IMR-90 (cell line): Measurements from ENCODE around the gene CTNNA2. TPM values are rescaled to one million over a fixed set of nuclear protein-coding genes. Genes with fewer than 3 reads are reported as not detected.
A peak's percentile ranks its signal among the peaks of the same experiment; 100 is the strongest.

ENCODE experiments used
- ATAC-seq: fragments of 200-7000 bp; cut with Tn5 transposase; 2 replicates; pipeline ENCODE4 v1.9.1; 2020; ENCODE audit warnings: low read depth, mild to moderate bottlenecking, moderate library complexity
- BruUV-seq: library from RNA; stranded (reverse); fragments of 400-500 nt; replicated peaks from 2 replicates; lab custom pipeline; 2021; lab: Mats Ljungman, UMichigan
- CTCF ChIA-PET: fragments of 300-600 bp; formaldehyde crosslinking; extraction: SDS; loops from one replicate; lab custom pipeline; 2021; ENCODE audit warnings: antibody characterized with exemption; lab: Yijun Ruan, JAX
- POLR2A ChIA-PET: fragments of 300-600 bp; sonication (Branson Sonifier 250); formaldehyde crosslinking; loops from one replicate; lab custom pipeline; 2022; ENCODE audit warnings: antibody characterized with exemption; ENCODE audit not compliant: unreplicated experiment; lab: Charles Lee
- DNase-seq: peaks from one replicate; pipeline ENCODE4 v3.0.0; 2013
- H2AFZ ChIP-seq: replicated peaks from 2 replicates; pipeline ENCODE3; 2013; ENCODE audit warnings: low read length, mild to moderate bottlenecking; ENCODE audit not compliant: poor library complexity
- H2AK5ac ChIP-seq: 2 replicates; pipeline ENCODE4 v1.6.1; 2013; ENCODE audit warnings: low read depth, low read length, inconsistent platforms
- H2AK9ac ChIP-seq: replicated peaks from 2 replicates; pipeline ENCODE3; 2013; ENCODE audit warnings: mild to moderate bottlenecking, low read depth, low read length, moderate library complexity; ENCODE audit not compliant: poor library complexity
- H2BK120ac ChIP-seq: 2 replicates; pipeline ENCODE4 v1.6.1; 2013; ENCODE audit warnings: low read depth, low read length, inconsistent platforms
- H2BK15ac ChIP-seq: 3 replicates; pipeline ENCODE4 v1.6.1; 2013; ENCODE audit warnings: low read depth, low read length, inconsistent platforms
- H2BK20ac ChIP-seq: 2 replicates; pipeline ENCODE4 v1.6.1; 2013; ENCODE audit warnings: low read depth, mild to moderate bottlenecking, inconsistent platforms, low read length, moderate library complexity
- H2BK5ac ChIP-seq: 2 replicates; pipeline ENCODE4 v1.6.1; 2013; ENCODE audit warnings: mild to moderate bottlenecking, low read depth, low read length, inconsistent platforms; ENCODE audit not compliant: poor library complexity, severe bottlenecking
- H3K14ac ChIP-seq: replicated peaks from 2 replicates; pipeline ENCODE4 v1.6.1; 2013; ENCODE audit warnings: low read depth, low read length, inconsistent platforms
- H3K18ac ChIP-seq: 2 replicates; pipeline ENCODE4 v1.6.1; 2013; ENCODE audit warnings: low read depth, low read length, control low read depth
- H3K23ac ChIP-seq: 2 replicates; pipeline ENCODE4 v1.6.1; 2013; ENCODE audit warnings: low read depth, low read length, inconsistent platforms
- H3K27ac ChIP-seq: 2 replicates; pipeline ENCODE4 v1.5.1; 2013; ENCODE audit warnings: mild to moderate bottlenecking, control low read depth, low read length; ENCODE audit not compliant: insufficient read depth
- H3K27me3 ChIP-seq: 2 replicates; pipeline ENCODE4 v1.6.1; 2013; ENCODE audit warnings: low read length; ENCODE audit not compliant: control insufficient read depth, insufficient read depth
- H3K36me3 ChIP-seq: 2 replicates; pipeline ENCODE4 v1.6.1; 2013; ENCODE audit warnings: low read length, mixed read lengths; ENCODE audit not compliant: control insufficient read depth, insufficient read depth
- H3K4ac ChIP-seq: 2 replicates; pipeline ENCODE4 v1.6.1; 2013; ENCODE audit warnings: low read depth, low read length, inconsistent platforms
- H3K4me1 ChIP-seq: 2 replicates; pipeline ENCODE4 v1.6.1; 2013; ENCODE audit warnings: low read length, mixed read lengths; ENCODE audit not compliant: control insufficient read depth, insufficient read depth
- H3K4me2 ChIP-seq: 2 replicates; pipeline ENCODE4 v1.6.1; 2013; ENCODE audit warnings: low read depth, mild to moderate bottlenecking, control low read depth, low read length, moderate library complexity
- H3K4me3 ChIP-seq: 2 replicates; pipeline ENCODE4 v1.5.1; 2013; ENCODE audit warnings: low read depth, mild to moderate bottlenecking, control low read depth, low read length, moderate library complexity; ENCODE audit not compliant: insufficient read depth
- H3K56ac ChIP-seq: 2 replicates; pipeline ENCODE4 v1.6.1; 2013; ENCODE audit warnings: low read length, inconsistent platforms; ENCODE audit not compliant: insufficient read depth; ENCODE audit errors: extremely low read depth
- H3K79me1 ChIP-seq, 2 experiments: 2 replicates each; pipeline ENCODE4 v1.6.1; 2013; ENCODE audit warnings: low read length in 2 of 2, inconsistent platforms in 1 of 2, low read depth in 1 of 2
- H3K9ac ChIP-seq: 2 replicates; pipeline ENCODE4 v1.6.1; 2013; ENCODE audit warnings: low read depth, low read length, control low read depth
- H3K9me1 ChIP-seq: 2 replicates; pipeline ENCODE4 v1.6.1; 2013; ENCODE audit warnings: low read length, inconsistent platforms; ENCODE audit not compliant: insufficient read depth
- H3K9me3 ChIP-seq: 2 replicates; pipeline ENCODE4 v1.6.1; 2013; ENCODE audit warnings: low read length; ENCODE audit not compliant: control insufficient read depth, insufficient read depth
- H4K20me1 ChIP-seq: 2 replicates; pipeline ENCODE4 v1.6.1; 2013; ENCODE audit warnings: low read length, inconsistent platforms; ENCODE audit not compliant: insufficient read depth
- H4K5ac ChIP-seq: 2 replicates; pipeline ENCODE4 v1.6.1; 2013; ENCODE audit warnings: mild to moderate bottlenecking, low read depth, low read length, control low read depth
- H4K8ac ChIP-seq, 2 experiments: 2 replicates each; pipeline ENCODE4 v1.6.1; 2013; ENCODE audit warnings: low read depth in 2 of 2, low read length in 2 of 2, control low read depth in 1 of 2, inconsistent platforms in 1 of 2
- H4K91ac ChIP-seq: 2 replicates; pipeline ENCODE4 v1.6.1; 2013; ENCODE audit warnings: low read depth, low read length, inconsistent platforms; ENCODE audit not compliant: insufficient read depth
- CEBPB ChIP-seq: IDR thresholded peaks from 2 replicates; pipeline ENCODE4 v1.6.1; 2012; ENCODE audit warnings: low read depth, low read length, improper control_type of control experiment
- MXI1 ChIP-seq: IDR thresholded peaks from 2 replicates; pipeline ENCODE4 v1.6.1; 2012; ENCODE audit warnings: low read depth, mild to moderate bottlenecking, low read length, moderate library complexity, borderline replicate concordance
- WGBS, 2 experiments: methylation state at CpG; one replicate each; pipeline versions ENCODE4 v1.1.5 to v1.1.7; 2013; ENCODE audit warnings: missing lambda C conversion rate in 2 of 2; ENCODE audit not compliant: insufficient read length in 1 of 2; ENCODE audit errors: extremely low coverage in 2 of 2; 5-methylcytosine and 5-hydroxymethylcytosine counted together
- dilution Hi-C: fragments of 300-500 bp; cut with HindIII; formaldehyde crosslinking; loops from one replicate; pipeline ENCODE4 v1.14.3; 2018; ENCODE audit warnings: low sequenced_read_pairs; ENCODE audit not compliant: unreplicated experiment
- in situ Hi-C: fragments of 300-500 bp; cut with MboI; formaldehyde crosslinking; loops from 3 replicates; pipeline ENCODE4 v1.14.3; 2019; ENCODE audit warnings: low sequenced_read_pairs, inconsistent platforms, mixed read lengths
- intact Hi-C: fragments of 100-400 bp; cut with micrococcal nuclease; formaldehyde crosslinking; loops from 2 replicates; pipeline ENCODE4 v1.10.0; 2022
- polyA plus RNA-seq, 3 experiments: library from polyadenylated mRNA; depleted of rRNA; stranded (reverse); fragments of >200 nt; gene quantifications; 2 replicates each; pipeline ENCODE4 v1.2.3, GENCODE V29; 2012; ENCODE audit warnings: low replicate concordance in 1 of 3
- total RNA-seq: library from RNA; depleted of rRNA; stranded (reverse); fragments of >200 nt; gene quantifications from 2 replicates; pipeline ENCODE4 v1.2.3, GENCODE V29; 2012

Gene CTNNA2
- total and polyA plus RNA-seq, 2 of the 4 experiments (the other 2 are of a cell fraction): not detected

DNA sequence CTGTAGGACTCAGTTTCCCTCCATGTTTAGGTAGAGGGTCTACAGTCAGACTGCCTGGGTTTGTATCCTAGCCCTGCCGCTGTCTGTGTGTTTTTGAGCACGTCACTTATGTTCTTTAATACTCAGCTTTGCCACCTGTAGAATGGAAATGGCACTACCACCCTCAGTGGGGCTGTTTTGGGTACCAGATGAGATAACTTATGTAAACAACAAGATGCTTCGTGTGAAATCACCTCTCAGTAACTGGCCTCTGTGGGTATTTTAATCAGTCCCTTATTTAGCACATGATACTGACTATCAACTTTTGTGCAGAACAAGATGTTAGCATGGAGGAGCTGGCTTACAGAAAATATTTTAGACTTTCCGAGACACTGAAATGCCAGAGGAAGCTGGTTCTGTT, 495.7 kb downstream of the CTNNA2 start:
- Histone ChIP-seq H3K4me2 (no peak overlapping the region), H3K14ac (no peak overlapping the region), H4K91ac (peak overlapping the region; percentile 31; the same call in 1 of the 2 replicates), H3K9ac (no peak overlapping the region), H2AFZ (no peak overlapping the region), H2AK9ac (no peak overlapping the region), H3K79me1 (no peaks in the 10 kb centered on the region), H4K20me1 (no peaks in the 10 kb centered on the region), H3K23ac (no peak overlapping the region), H4K8ac (no peak overlapping the region), H3K18ac (peak overlapping the region; percentile 4; the same call in 1 of the 2 replicates), H3K36me3 (no peaks in the 10 kb centered on the region), H2BK120ac (0 out of 2 replicates have a peak overlapping the region, but pooled peaks have one; percentile 56), H3K9me1 (0 out of 2 replicates have a peak, but pooled peaks cover 2% of the 10 kb centered on the region), H4K5ac (no peak overlapping the region; the same call in 1 of the 2 replicates), H3K27ac (no peak overlapping the region), H3K9me3 (no peaks in the 10 kb centered on the region), H2BK15ac (peak overlapping the region; percentile 15; the same call in 1 of the 3 replicates), H3K27me3 (no peaks in the 10 kb centered on the region), H3K4me1 (peaks cover 5% of the 10 kb centered on the region), H3K4me3 (no peak overlapping the region), H3K4ac (no peak overlapping the region), H2AK5ac (no peak overlapping the region), H2BK20ac (no peak overlapping the region), H2BK5ac (no peak overlapping the region), H3K56ac (no peak overlapping the region)
- intact Hi-C loops (no loop called here), in situ Hi-C loops (no loop called here), dilution Hi-C loops (no loop called here)
- CTCF ChIA-PET: interaction anchor here (1.1 kb wide), 1 partner anchor 45 kb away, joined by 3 read pairs; no protein-coding TSS in a partner anchor
- DNase-seq: no peak
- no TSS peak for BruUV-seq
- no peak for TF ChIP-seq CEBPB
- no peak for TF ChIP-seq MXI1
- no CpG with 5 or more reads among the region's 4 CpGs for WGBS, 2 experiments
- no peak for ATAC-seq
- POLR2A ChIA-PET: no interaction called here
